Breast epithelium (tissue), 3 donors: ENCODE results near the gene ITPR1.

Source experiments
- CTCF ChIP-seq, 3 donors: fragments of 450-650 bp; IDR thresholded peaks; one replicate each; pipeline ENCODE4 v1.5.1; 2016 to 2017; ENCODE audit warnings: antibody characterized with exemption in 3 of 3, mild to moderate bottlenecking in 3 of 3, moderate library complexity in 3 of 3
- POLR2A ChIP-seq: fragments of 450-650 bp; IDR thresholded peaks from one replicate; pipeline ENCODE4 v1.6.1; 2016; ENCODE audit warnings: antibody characterized with exemption, mild to moderate bottlenecking, moderate library complexity
- POLR2AphosphoS5 ChIP-seq, 3 donors: sonication (generic); formaldehyde crosslinking; IDR thresholded peaks; one replicate each; pipeline ENCODE4 v1.6.1; 2017; ENCODE audit warnings: antibody characterized with exemption in 3 of 3

DNA sequence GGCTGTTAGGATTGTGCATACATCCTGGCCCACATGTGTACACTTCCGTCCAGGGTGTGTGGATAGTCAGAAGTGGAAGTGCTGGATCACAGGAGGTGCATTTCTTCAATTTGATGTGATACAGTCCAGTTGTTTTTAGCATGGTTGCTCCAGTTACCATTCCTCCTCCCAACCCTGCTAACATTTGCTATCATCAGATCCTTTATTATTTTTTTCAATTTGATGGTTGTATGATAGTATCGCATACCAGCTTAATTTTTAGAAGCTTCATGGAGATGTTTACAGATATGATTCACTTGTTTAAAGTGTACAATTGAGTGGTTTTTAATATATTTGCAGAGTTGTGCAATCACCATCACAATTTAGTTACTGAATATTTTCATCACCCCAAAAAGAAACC is 202.7 kb downstream of the ITPR1 start:
- TF ChIP-seq CTCF (IDR thresholded peaks at IDR 0.05), result no peak
- no peak for TF ChIP-seq POLR2AphosphoS5 (IDR thresholded peaks at IDR 0.05)
- no peak for TF ChIP-seq POLR2A
